ENCODE measurements around the gene PRPF40A.

Gene PRPF40A

DNA sequence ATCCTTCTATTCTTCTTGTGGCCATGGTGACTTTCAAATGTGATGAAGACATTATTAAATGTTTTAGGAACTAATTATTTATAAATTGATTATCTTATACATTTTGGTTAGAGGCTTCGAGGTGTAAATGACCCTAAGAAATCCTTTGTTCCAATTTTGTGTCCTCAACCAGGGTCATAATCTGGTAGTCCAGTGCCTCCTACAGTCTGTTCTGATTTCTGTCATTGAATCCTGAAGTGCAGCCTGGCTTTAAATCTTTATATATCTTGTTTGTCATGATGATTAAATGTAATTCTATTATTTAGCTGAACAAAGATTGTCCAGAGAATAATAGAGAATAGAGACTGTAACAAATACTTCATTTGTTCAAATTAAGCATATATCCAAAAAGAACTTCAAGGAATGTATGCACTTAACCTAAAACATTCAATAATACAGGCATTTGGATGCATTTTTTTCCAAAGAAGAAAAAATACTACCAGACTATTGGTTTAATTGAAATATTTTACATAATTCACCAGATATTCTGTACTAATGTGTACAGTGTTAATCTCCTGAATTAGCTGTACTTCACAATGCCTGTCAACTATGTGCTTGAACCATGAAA, 89.8 kb downstream of the PRPF40A start:
- Histone ChIP-seq H3K4me3 (ENCODE audit: low read length) (no peak overlapping the region), H3K9me3 (ENCODE audit: insufficient read depth, low read depth, low read length) (no peaks in the 10 kb centered on the region), H3K36me3 (ENCODE audit: insufficient read depth, low read depth, low read length) (peaks cover 69% of the 10 kb centered on the region), H3K9ac (ENCODE audit: low read depth, low read length) (no peak overlapping the region), H3K27me3 (ENCODE audit: insufficient read depth, low read length) (no peaks in the 10 kb centered on the region), H3K4me1 (ENCODE audit: insufficient read depth, low read length) (no peaks in the 10 kb centered on the region), H3K27ac (ENCODE audit: low read length) (no peak overlapping the region)

DNA sequence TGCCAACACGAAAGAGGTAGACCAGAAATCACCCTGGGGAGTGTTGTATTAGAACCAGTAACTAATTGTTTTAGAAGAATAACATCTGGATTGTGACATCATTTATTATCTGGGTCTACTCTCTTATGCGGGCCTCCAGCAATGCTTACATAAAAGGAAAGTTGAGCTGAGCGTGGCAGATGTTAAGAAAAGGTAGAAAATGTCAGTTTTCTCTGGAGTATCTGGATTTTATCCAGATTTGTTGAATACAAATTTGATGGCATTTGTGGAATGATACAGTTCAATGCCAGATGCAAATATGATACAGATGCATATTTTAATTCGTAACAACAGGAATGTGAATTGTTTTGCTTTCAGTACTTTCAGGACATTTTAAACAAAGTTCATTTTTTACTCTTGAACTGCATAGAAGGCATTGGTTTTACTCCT, 90.3 kb downstream of the PRPF40A start:
- Histone ChIP-seq H3K4me3 (ENCODE audit: low read length) (no peak overlapping the region), H3K27me3 (ENCODE audit: insufficient read depth, low read length) (no peaks in the 10 kb centered on the region), H3K9me3 (ENCODE audit: insufficient read depth, low read depth, low read length) (no peaks in the 10 kb centered on the region), H3K9ac (ENCODE audit: low read depth, low read length) (no peak overlapping the region), H3K4me1 (ENCODE audit: insufficient read depth, low read length) (no peaks in the 10 kb centered on the region), H3K27ac (ENCODE audit: low read length) (no peak overlapping the region), H3K36me3 (ENCODE audit: insufficient read depth, low read depth, low read length) (peaks cover 69% of the 10 kb centered on the region)

DNA sequence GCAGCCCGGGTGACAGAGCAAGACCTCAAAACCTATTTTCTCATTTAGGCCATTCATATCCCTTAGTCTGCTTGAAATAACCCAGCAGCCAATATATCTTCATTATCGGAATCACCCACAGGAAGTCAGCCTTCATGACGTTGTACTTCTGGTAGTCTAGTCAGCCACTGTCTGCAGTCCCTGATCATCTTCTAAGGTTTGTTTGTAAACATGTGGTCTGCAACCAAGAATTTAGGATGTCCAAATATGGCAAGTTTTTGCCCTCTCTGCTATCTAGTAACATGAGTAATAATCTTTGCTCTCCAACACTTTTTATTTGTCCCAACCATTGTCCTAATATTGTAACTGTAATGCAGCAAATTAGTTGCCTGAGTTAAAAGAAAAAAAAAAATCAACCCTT, 92.5 kb downstream of the PRPF40A start:
- Histone ChIP-seq H3K9me3 (ENCODE audit: insufficient read depth, low read depth, low read length) (no peaks in the 10 kb centered on the region), H3K27ac (ENCODE audit: low read length) (no peak overlapping the region), H3K9ac (ENCODE audit: low read depth, low read length) (no peak overlapping the region), H3K4me1 (ENCODE audit: insufficient read depth, low read length) (no peaks in the 10 kb centered on the region), H3K36me3 (ENCODE audit: insufficient read depth, low read depth, low read length) (peaks cover 73% of the 10 kb centered on the region), H3K4me3 (ENCODE audit: low read length) (no peak overlapping the region), H3K27me3 (ENCODE audit: insufficient read depth, low read length) (no peaks in the 10 kb centered on the region)

DNA sequence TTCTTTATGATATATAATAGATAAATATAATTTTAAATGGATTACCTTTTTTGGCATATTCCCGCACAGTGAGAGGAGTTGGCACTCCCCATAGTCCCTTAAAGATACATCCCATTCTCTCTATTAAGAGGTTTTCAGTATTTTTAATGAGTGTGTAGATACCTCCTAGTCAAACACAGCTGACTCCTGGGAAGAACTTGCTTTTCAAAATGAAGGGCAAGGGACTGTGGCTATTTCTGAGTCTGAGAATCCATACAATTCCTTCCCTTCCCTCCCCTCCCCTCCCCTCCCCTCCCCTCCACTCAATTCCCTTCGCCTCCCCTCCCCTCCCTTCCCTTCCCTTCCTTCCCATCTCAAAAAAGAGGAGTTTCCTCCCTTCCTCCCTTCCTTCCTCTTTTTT, 93.5 kb downstream of the PRPF40A start:
- Histone ChIP-seq H3K36me3 (ENCODE audit: insufficient read depth, low read depth, low read length) (peaks cover 71% of the 10 kb centered on the region), H3K4me1 (ENCODE audit: insufficient read depth, low read length) (no peaks in the 10 kb centered on the region), H3K4me3 (ENCODE audit: low read length) (no peak overlapping the region)

DNA sequence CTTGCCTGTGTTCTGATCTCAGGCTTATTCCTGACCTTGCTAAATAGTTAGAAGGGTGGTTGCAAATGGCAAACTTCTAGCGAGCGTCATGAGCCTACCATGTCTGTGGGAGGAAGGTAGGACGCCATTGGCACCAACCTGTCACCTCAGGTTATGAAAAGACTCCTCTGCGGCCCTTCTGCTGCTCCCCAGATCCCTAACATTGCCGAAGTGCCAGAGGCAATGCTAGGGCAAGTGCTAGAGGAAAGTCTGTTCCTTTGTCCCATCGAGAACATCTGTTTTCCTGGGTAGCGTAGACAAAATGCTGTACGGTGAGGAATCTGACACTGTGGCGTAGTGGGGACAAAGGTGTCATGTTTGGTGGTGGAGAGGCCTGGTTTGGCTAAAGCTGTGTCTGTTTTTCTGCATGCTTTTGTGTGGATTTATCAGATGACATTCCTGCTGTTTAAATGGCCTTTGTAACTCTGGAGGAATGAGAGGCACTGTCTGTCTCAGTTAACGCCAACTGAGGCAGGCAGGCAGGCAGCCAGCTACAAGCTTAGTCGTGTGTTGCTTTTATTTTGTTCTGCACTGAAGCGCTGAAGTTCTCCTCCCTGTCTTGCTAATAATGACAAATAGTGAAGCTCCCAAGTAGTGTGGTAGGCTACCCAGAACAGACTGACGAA, 94.1 kb downstream of the PRPF40A start:
- Histone ChIP-seq H3K4me1 (ENCODE audit: insufficient read depth, low read length) (no peaks in the 10 kb centered on the region), H3K9me3 (ENCODE audit: insufficient read depth, low read depth, low read length) (no peaks in the 10 kb centered on the region), H3K4me3 (ENCODE audit: low read length) (no peak overlapping the region), H3K36me3 (ENCODE audit: insufficient read depth, low read depth, low read length) (peaks cover 71% of the 10 kb centered on the region), H3K9ac (ENCODE audit: low read depth, low read length) (no peak overlapping the region), H3K27ac (ENCODE audit: low read length) (no peak overlapping the region), H3K27me3 (ENCODE audit: insufficient read depth, low read length) (no peaks in the 10 kb centered on the region)

More for the DNA sequence above, 93.5 kb downstream of the PRPF40A start:
- H3K9me3 ChIP-seq (ENCODE audit: insufficient read depth, low read depth, low read length) = no peaks in the 10 kb centered on the region
- H3K27me3 ChIP-seq (ENCODE audit: insufficient read depth, low read length) = no peaks in the 10 kb centered on the region
- H3K9ac ChIP-seq (ENCODE audit: low read depth, low read length) = no peak overlapping the region
- H3K27ac ChIP-seq (ENCODE audit: low read length) = no peak overlapping the region

DNA sequence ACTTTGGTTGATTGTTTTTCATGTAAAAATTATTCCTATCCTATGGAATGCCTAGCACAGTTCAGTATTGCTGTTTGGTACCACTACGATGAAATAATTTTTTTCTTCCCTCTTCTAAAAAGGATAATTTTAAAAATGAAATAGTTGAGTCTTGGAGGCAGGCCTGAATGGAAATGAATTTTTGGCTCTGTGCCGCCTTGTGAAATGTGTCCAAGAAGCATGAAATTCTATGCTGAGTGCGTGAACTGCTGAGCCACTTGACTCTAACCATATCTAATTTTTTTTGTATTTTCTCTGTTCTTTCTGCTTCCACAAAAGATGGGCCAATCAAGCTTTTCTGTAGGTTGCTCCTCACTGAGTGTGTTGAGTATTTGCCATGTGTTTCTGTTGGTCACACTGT, 95.0 kb downstream of the PRPF40A start:
- Histone ChIP-seq H3K27ac (ENCODE audit: low read length) (no peak overlapping the region), H3K36me3 (ENCODE audit: insufficient read depth, low read depth, low read length) (peaks cover 74% of the 10 kb centered on the region), H3K4me1 (ENCODE audit: insufficient read depth, low read length) (no peaks in the 10 kb centered on the region), H3K9ac (ENCODE audit: low read depth, low read length) (no peak overlapping the region), H3K27me3 (ENCODE audit: insufficient read depth, low read length) (no peaks in the 10 kb centered on the region), H3K4me3 (ENCODE audit: low read length) (no peak overlapping the region), H3K9me3 (ENCODE audit: insufficient read depth, low read depth, low read length) (no peaks in the 10 kb centered on the region)

DNA sequence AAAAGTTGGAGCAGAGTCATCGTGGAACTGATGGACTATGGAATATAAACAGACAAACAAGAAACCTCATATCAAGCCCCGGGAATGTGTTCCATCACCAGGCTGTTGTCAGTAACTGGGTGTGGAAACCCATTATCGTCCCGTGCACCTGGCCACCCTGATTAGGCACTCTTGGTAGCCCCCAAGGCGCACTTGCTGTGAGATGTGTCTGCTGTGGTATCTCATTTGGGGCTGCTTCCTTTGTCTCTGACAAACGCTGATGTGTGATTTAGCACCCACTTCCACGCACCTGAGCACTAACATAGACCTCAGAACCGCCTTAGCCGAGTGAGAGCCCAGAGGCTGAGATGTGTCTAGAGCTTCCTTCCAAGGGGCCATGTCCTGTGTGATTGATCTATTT, 96.3 kb downstream of the PRPF40A start:
- no peak overlapping the region for H3K4me3 ChIP-seq (ENCODE audit: low read length)
- H3K27me3 ChIP-seq (ENCODE audit: insufficient read depth, low read length) = no peaks in the 10 kb centered on the region
- no peaks in the 10 kb centered on the region for H3K9me3 ChIP-seq (ENCODE audit: insufficient read depth, low read depth, low read length)
- H3K9ac ChIP-seq (ENCODE audit: low read depth, low read length) = no peak overlapping the region
- no peaks in the 10 kb centered on the region for H3K4me1 ChIP-seq (ENCODE audit: insufficient read depth, low read length)
- H3K36me3 ChIP-seq (ENCODE audit: insufficient read depth, low read depth, low read length) = peaks cover 69% of the 10 kb centered on the region
- no peak overlapping the region for H3K27ac ChIP-seq (ENCODE audit: low read length)

DNA sequence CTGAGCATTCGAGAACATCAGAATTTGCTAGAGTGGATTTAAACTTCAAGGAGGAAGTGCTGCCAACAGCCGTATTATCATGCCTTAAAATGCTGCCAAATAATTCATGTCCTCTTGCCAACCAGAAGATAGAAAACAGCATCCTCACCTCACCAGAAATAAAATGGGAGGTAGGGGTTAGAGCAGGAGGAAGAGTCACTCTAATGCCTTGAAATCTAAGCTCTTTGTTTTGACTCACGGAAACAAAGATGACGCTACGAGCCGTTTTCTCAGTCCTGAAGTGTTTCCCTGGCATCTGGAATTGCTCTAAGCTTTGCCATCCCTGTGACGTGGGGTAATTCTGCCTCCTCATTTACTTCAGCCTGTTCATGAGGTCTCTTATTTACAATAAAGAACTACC, 97.1 kb downstream of the PRPF40A start:
- Histone ChIP-seq H3K9ac (ENCODE audit: low read depth, low read length) (no peak overlapping the region), H3K27ac (ENCODE audit: low read length) (no peak overlapping the region), H3K4me3 (ENCODE audit: low read length) (no peak overlapping the region), H3K27me3 (ENCODE audit: insufficient read depth, low read length) (no peaks in the 10 kb centered on the region), H3K4me1 (ENCODE audit: insufficient read depth, low read length) (no peaks in the 10 kb centered on the region), H3K9me3 (ENCODE audit: insufficient read depth, low read depth, low read length) (no peaks in the 10 kb centered on the region), H3K36me3 (ENCODE audit: insufficient read depth, low read depth, low read length) (peaks cover 73% of the 10 kb centered on the region)

DNA sequence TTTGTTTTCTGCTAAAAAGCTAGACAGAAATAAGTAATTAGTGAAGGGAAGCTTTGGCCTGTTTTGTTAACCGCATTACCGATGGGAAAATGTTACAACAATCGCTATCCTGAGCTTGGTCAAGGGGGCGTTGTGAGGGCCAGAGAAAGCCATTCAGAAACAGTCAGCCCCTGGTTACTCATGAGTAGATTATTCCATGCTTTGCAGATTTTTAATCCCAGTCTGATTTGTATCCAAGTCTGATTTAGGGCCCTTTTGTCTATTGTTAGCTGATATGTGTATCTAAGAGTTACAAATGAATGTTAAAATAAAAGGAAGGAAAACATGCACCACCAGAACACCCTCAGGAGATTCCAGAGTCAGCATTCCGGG, 99.1 kb downstream of the PRPF40A start:
- Histone ChIP-seq H3K4me1 (ENCODE audit: insufficient read depth, low read length) (no peaks in the 10 kb centered on the region), H3K36me3 (ENCODE audit: insufficient read depth, low read depth, low read length) (peaks cover 76% of the 10 kb centered on the region), H3K9me3 (ENCODE audit: insufficient read depth, low read depth, low read length) (no peaks in the 10 kb centered on the region), H3K9ac (ENCODE audit: low read depth, low read length) (no peak overlapping the region), H3K4me3 (ENCODE audit: low read length) (no peak overlapping the region), H3K27ac (ENCODE audit: low read length) (no peak overlapping the region), H3K27me3 (ENCODE audit: insufficient read depth, low read length) (no peaks in the 10 kb centered on the region)

DNA sequence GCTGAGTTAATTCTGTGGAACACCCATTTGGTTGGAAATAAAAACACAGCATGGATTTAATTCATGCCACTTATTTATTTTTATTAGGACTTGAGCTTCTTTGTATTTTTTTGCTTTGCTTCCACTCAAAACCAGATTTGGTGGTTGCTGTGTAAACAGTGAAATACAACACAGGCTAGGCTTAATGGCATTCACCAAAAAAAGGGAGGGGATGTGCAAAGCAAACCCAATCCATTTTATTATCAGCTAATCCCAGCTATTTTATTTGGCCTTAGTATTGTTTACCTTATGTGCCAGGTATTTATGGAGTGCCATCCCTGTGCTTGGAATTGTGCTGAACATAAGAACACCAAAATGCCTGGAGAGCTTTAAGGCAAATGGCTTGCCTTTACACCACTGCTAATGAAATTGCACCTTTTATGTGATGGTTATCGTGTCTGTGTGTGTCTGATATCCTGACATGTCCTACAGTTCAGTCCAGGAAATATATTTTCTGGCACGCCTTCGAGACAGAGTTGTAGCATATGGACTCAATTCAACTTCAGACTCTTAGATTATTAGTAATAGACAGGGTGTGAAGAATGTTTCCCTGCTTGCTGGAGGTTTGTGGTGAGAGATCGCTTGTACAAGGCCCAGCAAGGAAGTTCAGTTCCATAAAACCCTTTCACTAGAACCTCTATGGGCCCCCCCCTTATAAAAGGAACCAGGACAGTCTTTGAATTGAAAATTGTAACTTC, 99.6 kb downstream of the PRPF40A start:
- H3K4me3 ChIP-seq (ENCODE audit: low read length) = no peak overlapping the region

DNA sequence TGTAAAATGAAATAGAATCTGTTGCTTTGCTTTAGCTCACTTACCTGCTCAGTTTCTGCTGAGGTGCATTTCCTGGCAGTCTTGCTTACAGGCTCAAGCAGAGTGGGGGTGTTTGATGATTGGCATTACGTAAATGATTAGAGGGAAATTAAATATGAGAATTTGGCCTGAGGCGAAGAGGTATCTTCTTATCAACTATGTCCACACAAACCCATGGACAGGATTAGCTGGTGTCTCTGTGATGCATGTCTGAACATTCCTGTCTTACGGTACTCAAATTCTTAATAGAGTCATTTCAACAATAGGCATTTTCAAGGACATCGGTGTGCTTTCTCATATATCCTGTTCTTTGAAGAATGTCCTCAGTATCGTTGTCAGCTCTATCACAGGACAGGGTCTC, 102.1 kb downstream of the PRPF40A start:
- Histone ChIP-seq H3K4me1 (ENCODE audit: insufficient read depth, low read length) (no peaks in the 10 kb centered on the region; the same call in 1 of the 2 replicates), H3K27me3 (ENCODE audit: insufficient read depth, low read length) (no peaks in the 10 kb centered on the region), H3K4me3 (ENCODE audit: low read length) (no peak overlapping the region), H3K9ac (ENCODE audit: low read depth, low read length) (no peak overlapping the region), H3K36me3 (ENCODE audit: insufficient read depth, low read depth, low read length) (peaks cover 66% of the 10 kb centered on the region), H3K27ac (ENCODE audit: low read length) (no peak overlapping the region), H3K9me3 (ENCODE audit: insufficient read depth, low read depth, low read length) (no peaks in the 10 kb centered on the region)

More for the DNA sequence above, 99.6 kb downstream of the PRPF40A start:
- H3K27ac ChIP-seq (ENCODE audit: low read length) = no peak overlapping the region
- H3K4me1 ChIP-seq (ENCODE audit: insufficient read depth, low read length) = no peaks in the 10 kb centered on the region
- H3K9me3 ChIP-seq (ENCODE audit: insufficient read depth, low read depth, low read length) = no peaks in the 10 kb centered on the region
- H3K27me3 ChIP-seq (ENCODE audit: insufficient read depth, low read length) = no peaks in the 10 kb centered on the region
- H3K36me3 ChIP-seq (ENCODE audit: insufficient read depth, low read depth, low read length) = peaks cover 81% of the 10 kb centered on the region
- H3K9ac ChIP-seq (ENCODE audit: low read depth, low read length) = no peak overlapping the region

DNA sequence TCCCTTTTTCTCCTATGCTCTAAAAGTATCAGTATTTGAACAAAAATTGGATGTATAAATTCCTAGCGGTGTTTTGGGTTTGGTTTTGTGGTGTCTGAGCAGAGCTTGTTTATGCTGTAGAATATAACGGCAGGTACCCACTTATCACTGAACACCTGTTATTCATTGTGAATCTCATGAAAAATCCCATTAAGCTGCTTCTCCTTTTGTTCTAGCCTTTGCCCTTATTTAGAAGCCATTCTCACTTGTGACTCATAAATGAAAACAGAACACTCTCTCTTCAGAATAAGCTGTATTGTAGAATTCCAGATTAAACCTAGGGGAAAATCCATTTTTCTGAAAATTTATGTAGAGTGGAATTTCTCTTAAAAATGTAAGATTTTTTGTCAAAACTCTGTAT, 104.0 kb downstream of the PRPF40A start:
- Histone ChIP-seq H3K4me1 (ENCODE audit: insufficient read depth, low read length) (no peaks in the 10 kb centered on the region; the same call in 1 of the 2 replicates), H3K27me3 (ENCODE audit: insufficient read depth, low read length) (no peaks in the 10 kb centered on the region), H3K36me3 (ENCODE audit: insufficient read depth, low read depth, low read length) (peaks cover 51% of the 10 kb centered on the region), H3K27ac (ENCODE audit: low read length) (no peak overlapping the region), H3K9ac (ENCODE audit: low read depth, low read length) (no peak overlapping the region), H3K9me3 (ENCODE audit: insufficient read depth, low read depth, low read length) (no peaks in the 10 kb centered on the region), H3K4me3 (ENCODE audit: low read length) (no peak overlapping the region)
